IMR-90 (cell line): ENCODE results near the gene P2RX3. TPM values are rescaled to one million over a fixed set of nuclear protein-coding genes. Genes with fewer than 3 reads are reported as not detected.

Experiments used
- ATAC-seq: fragments of 200-7000 bp; cut with Tn5 transposase; 2 replicates; pipeline ENCODE4 v1.9.1; 2020; ENCODE audit warnings: low read depth, mild to moderate bottlenecking, moderate library complexity
- BruUV-seq: library from RNA; stranded (reverse); fragments of 400-500 nt; replicated peaks from 2 replicates; lab custom pipeline; 2021; lab: Mats Ljungman, UMichigan
- CTCF ChIA-PET: fragments of 300-600 bp; formaldehyde crosslinking; extraction: SDS; loops from one replicate; lab custom pipeline; 2021; ENCODE audit warnings: antibody characterized with exemption; lab: Yijun Ruan, JAX
- POLR2A ChIA-PET: fragments of 300-600 bp; sonication (Branson Sonifier 250); formaldehyde crosslinking; loops from one replicate; lab custom pipeline; 2022; ENCODE audit warnings: antibody characterized with exemption; ENCODE audit not compliant: unreplicated experiment; lab: Charles Lee
- DNase-seq: peaks from one replicate; pipeline ENCODE4 v3.0.0; 2013
- H2AFZ ChIP-seq: replicated peaks from 2 replicates; pipeline ENCODE3; 2013; ENCODE audit warnings: low read length, mild to moderate bottlenecking; ENCODE audit not compliant: poor library complexity
- H2AK5ac ChIP-seq: 2 replicates; pipeline ENCODE4 v1.6.1; 2013; ENCODE audit warnings: low read depth, low read length, inconsistent platforms
- H2AK9ac ChIP-seq: replicated peaks from 2 replicates; pipeline ENCODE3; 2013; ENCODE audit warnings: mild to moderate bottlenecking, low read depth, low read length, moderate library complexity; ENCODE audit not compliant: poor library complexity
- H2BK120ac ChIP-seq: 2 replicates; pipeline ENCODE4 v1.6.1; 2013; ENCODE audit warnings: low read depth, low read length, inconsistent platforms
- H2BK15ac ChIP-seq: 3 replicates; pipeline ENCODE4 v1.6.1; 2013; ENCODE audit warnings: low read depth, low read length, inconsistent platforms
- H2BK20ac ChIP-seq: 2 replicates; pipeline ENCODE4 v1.6.1; 2013; ENCODE audit warnings: low read depth, mild to moderate bottlenecking, inconsistent platforms, low read length, moderate library complexity
- H2BK5ac ChIP-seq: 2 replicates; pipeline ENCODE4 v1.6.1; 2013; ENCODE audit warnings: mild to moderate bottlenecking, low read depth, low read length, inconsistent platforms; ENCODE audit not compliant: poor library complexity, severe bottlenecking
- H3K14ac ChIP-seq: replicated peaks from 2 replicates; pipeline ENCODE4 v1.6.1; 2013; ENCODE audit warnings: low read depth, low read length, inconsistent platforms
- H3K18ac ChIP-seq: 2 replicates; pipeline ENCODE4 v1.6.1; 2013; ENCODE audit warnings: low read depth, low read length, control low read depth
- H3K23ac ChIP-seq: 2 replicates; pipeline ENCODE4 v1.6.1; 2013; ENCODE audit warnings: low read depth, low read length, inconsistent platforms
- H3K27ac ChIP-seq: 2 replicates; pipeline ENCODE4 v1.5.1; 2013; ENCODE audit warnings: mild to moderate bottlenecking, control low read depth, low read length; ENCODE audit not compliant: insufficient read depth
- H3K27me3 ChIP-seq: 2 replicates; pipeline ENCODE4 v1.6.1; 2013; ENCODE audit warnings: low read length; ENCODE audit not compliant: control insufficient read depth, insufficient read depth
- H3K36me3 ChIP-seq: 2 replicates; pipeline ENCODE4 v1.6.1; 2013; ENCODE audit warnings: low read length, mixed read lengths; ENCODE audit not compliant: control insufficient read depth, insufficient read depth
- H3K4ac ChIP-seq: 2 replicates; pipeline ENCODE4 v1.6.1; 2013; ENCODE audit warnings: low read depth, low read length, inconsistent platforms
- H3K4me1 ChIP-seq: 2 replicates; pipeline ENCODE4 v1.6.1; 2013; ENCODE audit warnings: low read length, mixed read lengths; ENCODE audit not compliant: control insufficient read depth, insufficient read depth
- H3K4me2 ChIP-seq: 2 replicates; pipeline ENCODE4 v1.6.1; 2013; ENCODE audit warnings: low read depth, mild to moderate bottlenecking, control low read depth, low read length, moderate library complexity
- H3K4me3 ChIP-seq: 2 replicates; pipeline ENCODE4 v1.5.1; 2013; ENCODE audit warnings: low read depth, mild to moderate bottlenecking, control low read depth, low read length, moderate library complexity; ENCODE audit not compliant: insufficient read depth
- H3K56ac ChIP-seq: 2 replicates; pipeline ENCODE4 v1.6.1; 2013; ENCODE audit warnings: low read length, inconsistent platforms; ENCODE audit not compliant: insufficient read depth; ENCODE audit errors: extremely low read depth
- H3K79me1 ChIP-seq, 2 experiments: 2 replicates each; pipeline ENCODE4 v1.6.1; 2013; ENCODE audit warnings: low read length in 2 of 2, inconsistent platforms in 1 of 2, low read depth in 1 of 2
- H3K9ac ChIP-seq: 2 replicates; pipeline ENCODE4 v1.6.1; 2013; ENCODE audit warnings: low read depth, low read length, control low read depth
- H3K9me1 ChIP-seq: 2 replicates; pipeline ENCODE4 v1.6.1; 2013; ENCODE audit warnings: low read length, inconsistent platforms; ENCODE audit not compliant: insufficient read depth
- H3K9me3 ChIP-seq: 2 replicates; pipeline ENCODE4 v1.6.1; 2013; ENCODE audit warnings: low read length; ENCODE audit not compliant: control insufficient read depth, insufficient read depth
- H4K20me1 ChIP-seq: 2 replicates; pipeline ENCODE4 v1.6.1; 2013; ENCODE audit warnings: low read length, inconsistent platforms; ENCODE audit not compliant: insufficient read depth
- H4K5ac ChIP-seq: 2 replicates; pipeline ENCODE4 v1.6.1; 2013; ENCODE audit warnings: mild to moderate bottlenecking, low read depth, low read length, control low read depth
- H4K8ac ChIP-seq, 2 experiments: 2 replicates each; pipeline ENCODE4 v1.6.1; 2013; ENCODE audit warnings: low read depth in 2 of 2, low read length in 2 of 2, control low read depth in 1 of 2, inconsistent platforms in 1 of 2
- H4K91ac ChIP-seq: 2 replicates; pipeline ENCODE4 v1.6.1; 2013; ENCODE audit warnings: low read depth, low read length, inconsistent platforms; ENCODE audit not compliant: insufficient read depth
- CHD1 ChIP-seq: IDR thresholded peaks from 2 replicates; pipeline ENCODE4 v1.6.1; 2012; ENCODE audit warnings: low read depth, low read length, improper control_type of control experiment
- RAD21 ChIP-seq: IDR thresholded peaks from 2 replicates; pipeline ENCODE4 v1.6.1; 2012; ENCODE audit warnings: low read length, improper control_type of control experiment
- WGBS, 2 experiments: methylation state at CpG; one replicate each; pipeline versions ENCODE4 v1.1.5 to v1.1.7; 2013; ENCODE audit warnings: missing lambda C conversion rate in 2 of 2; ENCODE audit not compliant: insufficient read length in 1 of 2; ENCODE audit errors: extremely low coverage in 2 of 2; 5-methylcytosine and 5-hydroxymethylcytosine counted together
- dilution Hi-C: fragments of 300-500 bp; cut with HindIII; formaldehyde crosslinking; loops from one replicate; pipeline ENCODE4 v1.14.3; 2018; ENCODE audit warnings: low sequenced_read_pairs; ENCODE audit not compliant: unreplicated experiment
- in situ Hi-C: fragments of 300-500 bp; cut with MboI; formaldehyde crosslinking; loops from 3 replicates; pipeline ENCODE4 v1.14.3; 2019; ENCODE audit warnings: low sequenced_read_pairs, inconsistent platforms, mixed read lengths
- intact Hi-C: fragments of 100-400 bp; cut with micrococcal nuclease; formaldehyde crosslinking; loops from 2 replicates; pipeline ENCODE4 v1.10.0; 2022
- polyA plus RNA-seq, 3 experiments: library from polyadenylated mRNA; depleted of rRNA; stranded (reverse); fragments of >200 nt; gene quantifications; 2 replicates each; pipeline ENCODE4 v1.2.3, GENCODE V29; 2012; ENCODE audit warnings: low replicate concordance in 1 of 3
- total RNA-seq: library from RNA; depleted of rRNA; stranded (reverse); fragments of >200 nt; gene quantifications from 2 replicates; pipeline ENCODE4 v1.2.3, GENCODE V29; 2012

The P2RX3 gene
- total and polyA plus RNA-seq, 2 of the 4 experiments (the other 2 are of a cell fraction), result not detected

DNA sequence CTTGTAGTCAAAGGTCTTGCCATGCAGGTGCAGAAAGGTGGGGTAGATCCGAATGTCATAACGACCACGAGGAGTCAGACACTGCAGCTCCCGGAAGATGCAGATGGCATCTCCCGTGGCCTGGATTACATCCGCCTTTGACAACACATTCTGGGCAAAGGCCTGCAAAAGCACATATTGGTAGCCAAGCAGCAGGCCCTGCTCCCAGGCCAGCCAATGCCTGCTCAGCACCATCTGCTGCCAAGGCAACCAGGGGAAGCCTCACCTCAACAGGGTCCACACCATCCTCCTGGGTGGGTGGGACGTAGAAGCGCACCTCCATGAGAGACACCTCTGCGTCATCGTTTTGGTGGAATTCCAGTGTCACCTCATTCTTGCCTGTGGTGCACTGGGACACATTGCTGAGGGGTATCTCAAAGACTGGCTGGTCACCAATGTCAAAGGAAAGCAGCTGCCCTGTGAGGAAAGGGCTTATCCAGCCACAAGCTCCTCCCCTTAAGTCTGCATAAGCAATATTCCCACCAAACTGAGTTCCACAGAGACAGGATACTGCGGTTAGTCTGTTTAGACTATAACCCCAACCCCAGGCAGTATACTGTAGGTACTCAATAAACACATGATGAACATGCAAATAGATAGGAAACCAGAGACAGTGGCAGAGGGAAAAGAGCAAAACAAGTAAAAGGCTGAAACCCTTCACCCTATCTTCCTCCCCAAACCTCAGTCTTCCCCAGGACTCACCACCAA, 5.3 kb upstream of the P2RX3 start:
- Histone ChIP-seq H2BK5ac (no peak overlapping the region), H4K20me1 (0 out of 2 replicates have a peak, but pooled peaks cover 3% of the 10 kb centered on the region), H4K8ac (no peak overlapping the region), H3K14ac (no peak overlapping the region), H4K5ac (no peak overlapping the region), H3K9me3 (no peaks in the 10 kb centered on the region), H3K27me3 (no peaks in the 10 kb centered on the region), H3K56ac (no peak overlapping the region), H2AK9ac (no peak overlapping the region), H2AK5ac (no peak overlapping the region), H3K9ac (no peak overlapping the region), H3K4me3 (no peak overlapping the region), H3K79me1 (peaks cover 42 to 67% of the 10 kb centered on the region in 2 experiments), H3K4ac (no peak overlapping the region), H3K18ac (no peak overlapping the region), H2AFZ (no peak overlapping the region), H4K91ac (no peak overlapping the region), H3K9me1 (peaks cover 14% of the 10 kb centered on the region), H3K36me3 (peaks cover 50% of the 10 kb centered on the region), H3K4me2 (no peak overlapping the region), H2BK20ac (no peak overlapping the region), H3K4me1 (peaks cover 8% of the 10 kb centered on the region), H3K23ac (no peak overlapping the region), H2BK120ac (no peak overlapping the region), H2BK15ac (no peak overlapping the region), H3K27ac (no peak overlapping the region)
- TSS peak; percentile 95 for BruUV-seq
- no peak for ATAC-seq
- in situ Hi-C loops (no loop called here), dilution Hi-C loops (no loop called here), intact Hi-C loops (no loop called here)
- DNase-seq, result no peak
- 96% methylated on average over 7 of the region's 11 CpGs; no CpG with 5 or more reads in 1 of the 2 experiments for WGBS, 2 experiments
- no peak for TF ChIP-seq CHD1
- TF ChIP-seq RAD21, result no peak
- POLR2A ChIA-PET, result no interaction called here
- CTCF ChIA-PET, result no interaction called here
